NCI-H2196 (cell line): ENCODE measurements around the gene LRP8.
A peak's percentile ranks its signal among the peaks of the same experiment; 100 is the strongest.

Experiments used
- DNase-seq: peaks from one replicate; lab custom pipeline; 2025; ENCODE audit not compliant: unreplicated experiment; lab: John Stamatoyannopoulos, UW

LRP8 gene

DNA sequence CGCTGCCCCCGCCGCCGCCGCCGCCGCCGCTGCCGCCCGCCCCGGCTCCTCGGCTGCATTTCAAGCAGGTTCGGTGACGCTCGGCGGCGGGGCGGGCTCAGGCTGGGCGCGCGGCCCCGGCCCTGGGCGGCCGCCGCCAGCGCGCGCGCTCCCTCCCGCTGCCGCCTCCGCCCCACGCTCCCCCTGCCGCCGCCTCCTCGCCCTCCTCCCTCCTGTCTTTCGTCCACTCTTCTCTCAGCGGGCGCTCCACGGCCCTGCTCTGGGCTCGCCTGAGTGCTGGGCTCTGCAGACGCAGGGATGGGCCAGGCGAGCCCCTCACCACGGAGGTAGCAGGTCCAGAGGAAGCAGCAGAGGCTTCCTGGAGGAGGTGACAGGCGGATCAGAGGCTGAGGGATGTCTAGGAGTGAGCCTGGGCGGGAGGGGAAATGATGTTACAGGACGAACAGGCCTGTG lies at the start of gene LRP8:
TSS of gene LRP8 (minus strand) at position 62 of the 453 bp plus-strand sequence. CDS start 158 bp downstream, outside the sequence.
- DNase-seq, result peak; percentile 72

DNA sequence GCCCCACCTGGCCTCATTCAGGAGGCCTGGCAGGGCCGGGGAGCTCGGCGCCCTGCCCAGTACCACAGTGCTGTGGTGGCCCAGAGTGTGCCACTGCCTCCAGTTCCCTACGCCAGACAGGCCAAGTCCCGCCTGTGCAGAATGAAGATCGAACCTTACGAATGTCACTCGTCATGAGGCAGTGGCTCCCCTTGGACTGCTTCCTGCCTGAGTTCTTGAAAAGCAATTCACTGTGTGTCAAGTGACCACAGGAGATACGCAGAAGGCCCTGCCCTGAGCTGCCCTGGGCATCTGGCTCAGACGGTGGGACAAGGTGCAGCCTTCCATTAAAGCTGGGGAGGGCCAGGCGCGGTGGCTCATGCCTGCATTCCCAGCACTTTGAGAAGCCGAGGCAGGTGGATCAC lies 49.6 kb upstream of the LRP8 start:
- DNase-seq, result no peak

DNA sequence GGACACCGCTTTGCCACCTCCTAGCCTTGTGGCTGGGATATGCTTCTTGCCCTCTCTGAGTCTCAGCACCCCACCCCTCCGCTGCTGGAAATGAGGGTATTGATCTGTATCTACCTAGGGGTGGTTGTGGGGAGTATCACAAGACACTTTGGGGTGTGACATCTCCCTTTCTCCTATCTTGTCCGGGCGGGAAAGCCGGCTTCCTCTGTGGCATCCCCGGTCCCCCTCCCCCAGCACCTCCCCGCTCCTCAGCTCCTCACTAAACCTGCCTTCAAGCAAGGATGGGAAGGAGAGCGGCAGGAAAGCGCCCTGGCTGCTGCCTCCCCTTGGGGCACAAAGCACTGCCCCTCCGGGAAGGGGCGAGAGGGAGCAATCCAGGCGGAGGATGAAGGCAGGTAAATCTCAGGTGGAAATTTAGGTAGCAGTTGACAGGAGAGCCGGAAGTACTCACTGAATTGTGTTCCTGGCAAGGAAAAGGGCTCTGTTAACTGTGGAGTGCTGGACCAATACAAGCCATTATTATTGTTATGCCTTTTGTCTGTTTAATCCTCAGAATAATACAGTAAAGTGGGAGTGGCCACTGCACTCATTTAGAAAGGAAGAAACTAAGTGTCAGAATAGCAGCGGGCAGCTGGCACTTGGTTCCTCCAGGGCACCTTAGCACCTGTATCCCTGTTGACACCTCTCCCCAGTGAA lies 49.0 kb upstream of the LRP8 start:
- DNase-seq, result peak; percentile 59

DNA sequence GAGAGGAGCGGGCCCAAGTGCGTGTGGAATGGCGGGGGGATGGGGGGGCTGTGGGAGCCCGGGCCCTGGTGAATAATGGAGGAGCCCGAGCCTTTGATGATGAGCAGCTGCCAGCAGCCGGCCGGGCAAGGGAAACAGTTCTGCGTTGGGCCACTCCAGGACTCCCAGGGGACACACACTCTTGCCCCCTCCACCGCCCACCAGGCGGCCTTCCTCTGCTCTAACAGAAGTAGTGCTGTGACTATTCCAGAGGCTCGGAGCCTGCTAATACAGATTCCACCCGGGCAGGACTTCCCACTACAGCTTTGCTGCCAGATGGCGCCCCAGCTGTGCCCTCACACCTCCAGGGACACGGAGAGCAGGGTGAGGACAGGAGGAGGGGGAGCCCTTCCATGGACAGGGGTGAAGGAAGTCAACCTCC lies 48.2 kb upstream of the LRP8 start:
- no peak for DNase-seq

DNA sequence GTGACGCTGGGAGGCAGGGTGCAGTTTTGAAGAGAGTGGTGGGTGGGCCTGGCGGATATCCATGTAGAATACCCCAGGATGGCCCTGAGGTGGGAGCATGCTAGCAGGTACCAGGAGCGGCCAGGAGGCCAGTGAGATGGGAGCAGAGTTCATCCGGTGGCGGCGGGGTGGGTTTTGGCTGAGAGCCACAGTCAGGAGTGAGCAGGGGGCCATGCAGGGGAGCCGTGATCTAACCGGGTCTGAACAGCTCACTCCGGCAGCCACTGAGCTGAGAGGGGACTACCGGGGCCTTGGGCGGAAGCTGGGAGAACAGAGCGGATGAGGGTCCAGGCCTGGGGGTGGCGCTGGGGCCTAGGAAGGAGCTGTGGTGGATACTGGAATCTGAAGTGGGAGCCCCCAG lies 47.6 kb upstream of the LRP8 start:
- no peak for DNase-seq

DNA sequence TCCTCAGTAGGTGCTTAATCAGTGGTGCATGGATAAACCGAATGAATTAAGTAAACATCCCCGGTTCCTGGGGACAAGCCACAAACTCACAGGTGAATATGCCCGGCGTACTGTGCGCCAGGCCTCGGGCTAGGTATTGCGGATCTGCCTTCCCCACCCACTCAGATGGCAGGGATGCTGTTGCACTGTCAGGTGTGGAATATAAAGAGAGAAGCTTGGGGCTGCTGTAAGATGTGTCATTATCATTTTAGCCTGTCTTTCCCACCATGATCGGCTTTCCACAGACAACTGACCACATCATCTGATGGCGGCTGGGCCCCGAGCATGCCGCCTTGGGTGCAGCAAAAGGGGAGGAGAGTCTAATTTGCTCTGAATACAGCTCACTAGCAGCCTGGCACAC lies 45.4 kb upstream of the LRP8 start:
- no peak for DNase-seq

DNA sequence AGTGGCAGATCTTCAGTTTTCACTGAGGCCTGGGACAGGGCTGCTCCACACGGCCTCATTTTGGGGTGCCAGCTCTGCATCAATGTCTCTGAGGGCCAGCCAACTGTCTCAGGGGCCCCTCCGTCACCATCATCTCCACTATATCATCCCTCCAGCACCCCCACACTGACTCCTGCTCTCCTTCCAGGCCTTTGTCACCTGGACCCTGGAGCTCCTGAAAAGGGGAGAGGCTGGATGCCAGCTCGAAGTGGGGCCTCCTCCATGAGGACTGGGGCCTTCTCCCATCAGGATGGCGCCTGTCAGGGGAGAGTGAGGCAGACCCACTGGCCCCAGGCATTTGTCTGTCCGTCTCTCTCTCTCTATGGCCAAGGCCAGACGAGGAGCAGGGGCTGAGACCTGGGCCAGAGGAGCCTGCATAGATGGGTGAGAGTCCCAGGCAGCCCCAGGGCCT lies 44.7 kb upstream of the LRP8 start:
- DNase-seq, result no peak

DNA sequence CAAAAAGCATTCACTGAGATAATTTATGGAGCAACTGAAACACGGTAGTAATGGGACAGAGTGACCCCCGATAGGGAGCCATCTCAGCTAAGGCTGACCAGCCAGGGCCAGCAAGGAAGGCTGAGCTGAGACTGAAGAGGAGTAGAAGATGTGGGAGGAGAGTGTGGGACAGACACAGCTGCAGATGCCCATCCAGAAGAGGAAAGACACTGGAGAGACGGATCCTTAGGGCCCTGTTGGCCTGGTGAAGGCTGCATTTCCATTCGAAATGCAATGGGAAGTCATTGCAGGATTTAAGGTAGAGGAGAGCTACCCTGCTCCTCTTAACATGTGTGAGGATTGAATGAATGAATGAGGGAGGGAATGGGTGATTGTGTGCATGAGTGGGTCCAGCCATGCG lies 44.0 kb upstream of the LRP8 start:
- no peak for DNase-seq

DNA sequence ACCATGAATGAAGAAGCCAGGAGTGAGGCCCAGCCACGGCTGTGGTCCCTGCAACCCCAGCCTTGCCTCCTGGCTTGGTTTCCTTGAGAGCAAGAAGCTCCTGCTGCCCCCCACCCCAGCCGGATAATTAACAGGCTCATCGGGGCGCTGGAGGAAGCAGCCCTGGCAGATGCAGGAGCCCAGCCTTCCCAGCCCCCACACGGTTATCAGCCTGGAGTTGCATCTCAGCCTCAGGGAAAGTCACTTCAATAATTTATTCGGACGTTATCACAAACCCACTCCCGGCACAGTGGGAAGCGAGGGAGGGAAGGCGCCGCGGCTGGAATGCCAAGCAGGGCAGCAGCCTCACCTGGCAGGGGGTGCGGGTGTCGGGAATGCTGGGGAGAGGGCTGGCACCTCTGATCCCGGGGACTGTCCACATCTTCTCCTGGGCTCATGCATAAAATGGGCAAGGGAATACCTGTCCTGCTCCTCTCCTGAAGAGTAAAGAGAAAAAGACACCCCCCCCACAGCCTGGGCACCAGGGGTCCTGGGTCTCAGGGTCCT lies 43.3 kb upstream of the LRP8 start:
- DNase-seq, result no peak

DNA sequence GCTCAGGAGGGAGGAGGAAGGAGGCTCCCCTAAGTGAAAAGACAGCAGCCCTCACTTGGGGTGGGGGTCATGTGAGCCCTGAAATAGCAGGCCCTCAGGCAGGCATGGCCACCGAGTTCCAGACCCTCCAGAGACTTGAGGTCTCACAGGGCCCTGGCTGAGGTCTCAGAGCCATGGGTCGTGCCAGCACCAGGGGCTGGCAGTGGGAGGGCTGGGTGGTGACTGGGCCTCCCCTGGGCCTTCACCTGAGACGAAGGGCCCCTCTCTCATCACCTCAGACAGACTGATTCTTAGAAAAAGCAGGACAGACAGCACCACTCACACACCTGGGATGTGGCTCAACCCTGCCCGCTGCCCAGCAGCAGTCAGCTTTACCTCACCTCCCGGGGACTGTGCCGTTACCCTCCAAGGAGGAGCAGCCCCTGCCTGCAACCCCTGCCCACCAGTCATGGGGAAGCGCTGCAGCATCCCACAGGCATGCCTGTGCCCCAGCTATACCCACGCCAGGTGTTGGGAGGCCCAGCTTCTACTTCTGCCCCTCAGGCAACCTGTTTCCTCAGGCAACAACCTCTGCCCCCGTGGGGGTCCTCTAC lies 42.6 kb upstream of the LRP8 start:
- DNase-seq, result no peak

DNA sequence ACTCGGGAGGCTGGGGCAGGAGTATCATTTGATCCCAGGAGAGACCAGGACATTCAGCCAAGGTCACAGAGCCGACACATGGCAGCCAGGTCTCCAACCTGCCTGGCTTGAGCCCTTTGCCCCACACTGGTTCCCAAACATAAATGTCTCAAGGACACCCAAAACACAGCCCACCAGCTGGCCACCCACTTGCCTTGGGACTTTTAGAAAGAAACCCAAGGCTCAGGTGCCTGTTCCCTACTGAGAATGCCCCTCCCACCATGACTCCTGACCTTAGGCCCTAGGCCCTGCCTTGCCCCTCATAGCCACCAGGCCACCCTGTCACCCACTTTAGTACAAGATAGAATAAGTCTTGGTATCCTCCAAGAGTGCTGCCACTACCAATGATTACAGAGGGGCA lies 41.9 kb upstream of the LRP8 start:
- no peak for DNase-seq

DNA sequence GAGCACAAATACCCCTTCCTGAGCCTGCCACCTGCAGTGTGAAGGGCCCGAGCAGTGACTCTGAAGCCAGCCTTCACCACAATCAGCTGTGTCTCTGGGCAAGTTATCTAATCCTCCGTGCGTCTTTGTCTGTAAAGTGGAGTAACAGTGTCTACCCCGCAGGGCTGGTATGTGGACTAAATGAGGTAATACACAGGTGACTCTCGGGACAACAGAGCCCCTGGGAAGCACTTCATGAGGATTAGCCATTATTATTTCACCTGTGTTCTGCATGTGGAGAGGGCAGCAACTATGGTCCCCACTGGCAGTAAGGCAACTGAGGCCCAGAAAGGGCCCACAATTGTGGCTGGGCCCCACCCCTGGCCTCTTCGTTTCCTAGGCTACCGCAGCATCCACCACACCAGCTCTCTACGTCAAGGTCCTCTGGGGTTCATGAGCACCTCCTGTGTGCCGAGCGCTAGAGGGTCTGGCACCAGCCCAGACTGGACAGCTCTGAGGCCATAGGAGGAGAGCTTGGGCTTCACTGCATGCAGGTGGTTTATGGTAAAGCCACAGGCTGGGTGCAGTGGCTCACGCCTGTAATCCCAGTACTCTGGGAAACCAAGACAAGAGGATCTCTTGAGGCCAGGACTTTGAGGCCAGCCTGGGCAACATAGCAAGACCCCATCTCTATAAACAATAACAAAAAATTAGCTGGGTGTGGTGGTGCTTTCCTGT lies 41.3 kb upstream of the LRP8 start:
- no peak for DNase-seq

DNA sequence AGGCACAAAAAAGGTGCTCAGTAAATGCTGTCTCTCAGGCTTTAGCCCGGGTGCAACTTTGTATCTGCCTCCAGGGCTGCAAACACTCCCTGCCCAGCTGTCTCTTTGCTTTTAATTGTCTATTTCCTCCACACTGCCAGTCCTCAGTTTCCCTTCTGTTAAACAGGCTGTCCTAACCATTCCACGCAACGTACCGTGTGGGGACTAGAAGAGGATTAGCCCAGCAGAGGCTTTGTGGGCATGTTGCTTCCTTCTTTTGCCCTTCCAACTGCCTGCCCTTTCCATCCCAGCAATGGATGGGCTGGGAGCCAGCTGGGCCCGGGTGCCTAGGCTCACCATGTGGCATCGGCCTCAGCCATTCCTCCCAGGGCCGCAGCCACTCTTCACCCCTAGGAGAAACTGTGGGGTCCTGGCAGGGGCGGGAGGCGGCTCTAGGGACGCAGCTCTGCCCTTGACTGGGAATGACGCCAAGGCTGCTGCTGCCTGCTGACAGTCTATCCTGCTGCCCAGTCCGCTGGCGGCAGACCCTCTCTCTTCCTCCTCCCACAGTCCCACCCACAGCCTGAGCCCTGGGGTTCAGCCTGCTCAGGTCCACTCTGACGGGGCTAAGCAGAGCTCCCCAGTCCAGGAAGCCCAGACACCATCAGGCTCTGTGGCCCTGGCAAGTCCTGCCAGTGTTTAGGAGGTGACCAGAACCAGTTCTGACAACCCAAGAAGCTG lies 40.6 kb upstream of the LRP8 start:
- no peak for DNase-seq

DNA sequence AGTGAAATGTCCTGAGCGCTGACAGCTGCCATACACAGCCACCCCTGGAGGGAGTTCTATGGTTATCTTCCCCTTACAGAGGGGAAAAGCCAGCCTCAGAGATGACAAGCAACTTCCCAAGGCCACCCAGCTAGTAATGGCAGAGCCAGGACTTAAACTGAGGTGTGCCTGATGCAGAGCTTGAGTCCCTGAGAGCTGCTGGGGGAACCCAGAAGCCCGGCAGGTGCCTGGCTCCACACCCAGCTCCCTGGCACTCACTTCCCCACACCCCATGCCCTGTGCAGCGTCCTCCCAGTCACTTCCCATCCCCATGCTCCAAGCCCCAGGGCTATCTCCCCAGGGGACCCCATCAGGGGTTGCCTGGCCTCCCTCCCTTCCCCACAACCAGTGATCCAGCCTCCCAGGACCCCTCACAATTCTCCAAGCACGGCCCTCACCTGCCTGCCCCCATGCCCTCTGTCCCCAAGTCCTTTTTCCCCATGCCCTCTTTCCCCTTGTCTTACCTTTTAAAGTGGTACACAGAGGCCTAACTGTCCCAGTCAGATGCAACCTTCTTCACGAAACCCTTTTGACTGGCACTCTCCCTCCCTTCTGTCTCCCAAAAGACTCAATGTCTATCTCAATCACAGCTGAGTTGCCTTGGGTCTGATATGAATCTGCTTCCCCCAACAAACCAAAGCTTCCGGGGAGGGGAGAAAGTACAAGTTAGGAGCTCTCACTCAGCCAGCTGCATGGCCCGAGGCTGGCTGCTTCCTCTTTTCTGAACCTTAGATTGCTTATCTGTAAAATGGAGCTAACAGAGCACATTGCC lies 39.8 kb upstream of the LRP8 start:
- DNase-seq, result no peak

DNA sequence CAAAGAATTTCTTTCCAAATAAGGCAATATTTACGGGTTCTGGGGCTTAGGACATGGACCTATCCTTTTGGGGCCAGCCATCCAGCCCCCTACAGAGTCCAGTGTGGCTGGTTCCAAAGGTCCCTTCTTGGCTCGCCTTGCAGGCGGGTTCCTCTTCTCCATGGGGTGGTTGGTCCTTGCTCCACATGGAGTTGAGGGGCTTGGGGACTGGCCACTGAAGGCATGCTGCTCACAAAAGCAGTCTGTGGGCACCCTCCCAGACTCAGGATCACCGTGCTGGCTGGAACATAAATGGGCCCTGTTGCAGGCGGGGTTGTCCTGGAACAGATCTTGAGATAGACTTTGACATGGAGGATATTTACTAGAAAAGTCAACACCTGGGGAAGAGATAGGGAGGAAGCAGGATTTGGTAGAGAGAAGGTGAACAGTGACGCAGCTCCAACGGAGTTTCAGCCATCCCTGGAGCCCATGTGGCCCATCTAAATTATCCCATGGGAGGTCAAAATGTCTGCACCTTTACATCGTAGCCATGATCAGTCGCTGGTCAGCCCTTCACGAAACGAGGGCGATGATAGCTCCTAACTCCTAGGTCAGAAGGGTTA lies 39.1 kb upstream of the LRP8 start:
- no peak for DNase-seq

DNA sequence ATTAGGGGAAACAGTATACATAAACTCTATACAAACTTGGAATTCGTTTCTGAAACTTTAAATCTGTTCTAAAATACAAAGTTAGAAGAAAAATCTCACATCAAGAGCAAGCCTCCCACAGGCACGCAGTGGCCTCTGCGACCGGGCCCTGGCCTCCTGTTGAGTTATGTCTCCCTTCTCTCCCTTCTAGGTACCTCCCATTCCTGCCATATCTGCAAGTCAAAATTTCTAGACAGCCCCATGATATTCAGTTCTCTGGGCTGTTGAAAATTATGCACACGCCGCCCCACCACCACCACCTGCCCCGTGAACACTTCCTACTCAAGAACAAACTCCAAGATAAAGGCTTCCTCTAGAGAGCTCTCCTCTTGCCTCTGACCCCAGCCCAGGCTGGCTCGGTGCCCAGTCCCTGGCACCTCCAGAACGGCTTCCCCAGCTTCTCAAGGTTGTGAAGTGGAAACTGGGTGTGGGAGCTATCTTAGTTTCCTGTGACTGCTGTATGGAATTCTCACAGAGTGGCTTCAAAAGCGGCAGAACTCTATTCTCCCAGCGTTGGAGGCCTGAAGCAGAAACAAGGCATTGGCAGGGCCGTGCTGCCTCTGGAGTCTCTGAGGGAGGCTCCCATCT lies 37.7 kb upstream of the LRP8 start:
- DNase-seq, result no peak

DNA sequence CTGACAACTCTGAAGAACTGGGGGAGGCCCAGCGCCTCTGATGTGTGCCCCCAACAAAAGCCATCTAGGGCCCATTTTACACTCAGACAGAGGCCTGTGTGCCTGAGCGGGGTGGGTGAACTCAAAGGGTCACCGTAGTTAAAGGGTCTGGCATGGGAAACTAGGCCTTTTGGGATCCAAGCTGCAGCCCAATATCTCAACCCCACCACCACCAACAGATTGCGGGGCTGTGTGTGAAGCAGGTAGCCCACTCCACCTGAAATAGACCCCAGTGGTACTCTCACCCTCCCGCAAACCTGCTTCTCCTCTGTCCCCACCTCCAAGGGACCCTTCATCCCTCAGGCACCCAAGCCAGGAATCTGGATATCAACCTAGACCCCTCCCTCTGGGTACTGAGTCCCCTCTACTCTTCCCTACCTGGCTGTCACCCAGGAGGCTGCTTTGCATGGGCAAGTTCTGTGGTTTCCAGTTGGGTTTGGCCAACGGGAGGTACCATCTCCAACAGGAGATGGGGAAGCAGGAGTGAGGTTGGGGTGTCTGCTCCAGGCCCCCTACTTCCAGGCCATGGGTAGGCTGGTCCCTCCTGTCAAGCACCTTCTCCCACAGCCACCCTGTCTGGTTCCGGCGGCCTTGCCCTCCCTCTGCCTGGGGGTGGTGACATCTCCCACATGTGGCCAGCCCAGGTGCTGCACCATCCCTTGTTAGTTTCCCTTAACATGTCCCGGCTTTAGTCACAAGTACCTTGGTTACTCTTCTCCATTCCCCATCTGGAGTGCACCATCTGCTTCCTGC lies 35.2 kb upstream of the LRP8 start:
- no peak for DNase-seq

DNA sequence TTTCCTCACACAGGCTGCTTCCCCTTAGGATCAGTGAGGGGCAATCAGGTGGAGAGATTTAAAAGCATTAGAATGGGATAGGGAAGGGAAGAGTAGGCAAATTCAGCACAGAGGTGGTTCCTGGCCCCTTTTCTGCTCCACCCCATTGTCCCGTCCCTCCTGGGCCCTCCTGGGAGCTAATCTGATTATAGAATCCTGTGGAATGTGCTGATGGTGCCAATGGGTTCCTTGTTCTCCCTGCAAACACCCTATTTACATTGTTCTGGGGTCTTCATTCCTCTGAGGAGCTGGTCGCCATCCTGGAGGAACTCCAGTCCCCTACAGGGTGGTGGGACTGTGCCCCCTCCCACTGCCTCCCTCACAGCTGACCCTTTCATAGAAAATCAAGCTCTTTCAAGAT lies 34.4 kb upstream of the LRP8 start:
- DNase-seq, result no peak

DNA sequence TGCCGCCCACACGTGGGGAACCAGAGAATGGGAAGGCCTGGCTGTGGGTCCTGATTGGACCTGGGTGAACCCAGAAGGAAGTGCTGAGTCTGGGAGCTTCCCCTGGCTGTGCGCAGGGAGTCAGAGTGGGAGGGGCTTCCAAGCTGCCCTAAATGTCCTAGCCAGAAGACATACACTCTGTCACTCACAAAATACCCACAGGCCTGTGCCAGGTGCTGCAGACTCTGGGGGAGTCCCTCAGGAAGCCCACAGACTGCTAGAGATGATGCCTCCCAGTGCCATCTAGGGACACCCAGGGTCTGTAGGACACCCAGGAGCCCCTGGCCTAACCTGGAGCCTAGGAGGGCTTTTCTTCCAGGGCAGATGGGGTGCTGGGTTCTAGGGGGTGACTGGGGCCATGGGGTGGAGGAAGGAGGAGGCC lies 33.7 kb upstream of the LRP8 start:
- no peak for DNase-seq
